HEK293T (cell line): ENCODE results near the gene PXDC1.
"Not testable (repeated sequence)": the region's sequence is repeated elsewhere in the genome, so short reads cannot be mapped to it uniquely, and the experiment has no call there.

Experiments used
- CTCF ChIA-PET: fragments of 350-600 bp; formaldehyde crosslinking; extraction: SDS; loops from one replicate; lab custom pipeline; 2021; ENCODE audit warnings: antibody characterized with exemption, inconsistent platforms; lab: Yijun Ruan, JAX
- POLR2A ChIA-PET: fragments of 350-600 bp; formaldehyde crosslinking; extraction: SDS; loops from one replicate; lab custom pipeline; 2020; ENCODE audit warnings: antibody characterized with exemption, inconsistent platforms; lab: Yijun Ruan, JAX
- DNase-seq: peaks from one replicate; pipeline ENCODE4 v3.0.0; 2012; ENCODE audit warnings: mixed read lengths; ENCODE audit errors: extremely low spot score
- ARNT ChIP-seq: fragments of 450-650 bp; IDR thresholded peaks from 2 replicates; pipeline ENCODE4 v1.6.1; 2017; ENCODE audit warnings: mild to moderate bottlenecking
- BHLHE40 ChIP-seq: fragments of 450-650 bp; IDR thresholded peaks from 2 replicates; pipeline ENCODE4 v1.6.1; 2016; ENCODE audit warnings: mild to moderate bottlenecking, moderate library complexity, borderline replicate concordance
- CTBP1 ChIP-seq: fragments of 450-650 bp; IDR thresholded peaks from 2 replicates; pipeline ENCODE4 v1.6.1; 2016; ENCODE audit warnings: borderline replicate concordance
- ELF4 ChIP-seq: fragments of 450-650 bp; IDR thresholded peaks from 2 replicates; pipeline ENCODE4 v1.6.1; 2017; ENCODE audit warnings: antibody characterized with exemption
- FOXA1 ChIP-seq: fragments of 450-650 bp; IDR thresholded peaks from 2 replicates; pipeline ENCODE4 v1.6.1; 2016; ENCODE audit warnings: mild to moderate bottlenecking
- FOXK2 ChIP-seq: fragments of 450-650 bp; IDR thresholded peaks from 2 replicates; pipeline ENCODE4 v1.6.1; 2016; ENCODE audit warnings: mild to moderate bottlenecking
- FOXM1 ChIP-seq: fragments of 450-650 bp; IDR thresholded peaks from 2 replicates; pipeline ENCODE4 v1.6.1; 2017; ENCODE audit warnings: mild to moderate bottlenecking, borderline replicate concordance
- HDGF ChIP-seq: fragments of 450-650 bp; IDR thresholded peaks from 2 replicates; pipeline ENCODE4 v1.6.1; 2017; ENCODE audit warnings: antibody characterized with exemption, borderline replicate concordance
- L3MBTL2 ChIP-seq: fragments of 450-650 bp; conservative IDR thresholded peaks from 2 replicates; pipeline ENCODE4 v1.6.1; 2016; ENCODE audit warnings: mild to moderate bottlenecking
- LEF1 ChIP-seq: fragments of 450-650 bp; IDR thresholded peaks from 2 replicates; pipeline ENCODE4 v1.6.1; 2017; ENCODE audit warnings: mild to moderate bottlenecking, borderline replicate concordance
- NFRKB ChIP-seq: fragments of 450-650 bp; IDR thresholded peaks from 2 replicates; pipeline ENCODE4 v1.6.1; 2016; ENCODE audit warnings: mild to moderate bottlenecking, moderate library complexity
- SP1 ChIP-seq: fragments of 450-650 bp; IDR thresholded peaks from 2 replicates; pipeline ENCODE4 v1.6.1; 2017
- SUZ12 ChIP-seq: fragments of 450-650 bp; IDR thresholded peaks from 2 replicates; pipeline ENCODE4 v1.6.1; 2016; ENCODE audit warnings: mild to moderate bottlenecking
- TARDBP ChIP-seq: fragments of 450-650 bp; IDR thresholded peaks from 2 replicates; pipeline ENCODE4 v1.6.1; 2016
- ZNF384 ChIP-seq: fragments of 450-650 bp; IDR thresholded peaks from 2 replicates; pipeline ENCODE4 v1.6.1; 2016
- TF ChIP-seq, protein P1 (sequence below): fragments of 450-650 bp; IDR thresholded peaks from 2 replicates; pipeline ENCODE4 v1.6.1; 2016

Gene PXDC1

GRCh38 chr6:3690506-3690905, 61.0 kb downstream of the PXDC1 start:
- CTCF ChIA-PET, result no interaction called here

DNA sequence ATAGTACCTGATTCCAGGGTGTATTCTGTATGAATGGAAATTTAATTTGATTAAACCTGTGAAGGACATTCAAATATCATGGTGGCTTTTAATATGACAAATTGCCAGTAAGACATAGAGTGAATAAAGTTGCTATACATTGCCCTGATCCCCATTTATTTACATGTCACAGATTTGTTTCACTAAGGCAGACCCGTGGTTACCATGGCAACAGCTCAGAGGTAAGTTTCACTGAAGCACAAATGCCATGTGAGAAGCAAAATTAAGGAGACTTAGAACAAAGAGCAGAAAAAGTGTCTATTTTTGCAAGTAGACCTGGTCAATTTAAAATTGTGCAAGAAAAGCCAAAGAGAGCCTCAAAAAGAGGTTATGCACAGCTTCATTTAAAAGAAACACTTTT, 63.7 kb downstream of the PXDC1 start:
- DNase-seq, result no peak
- CTCF ChIA-PET, result no interaction called here
- TF ChIP-seq LEF1, result no peak
- TF ChIP-seq BHLHE40, result no peak
- no peak for TF ChIP-seq TARDBP
- no peak for TF ChIP-seq FOXM1
- TF ChIP-seq SP1, result no peak
- no peak for TF ChIP-seq L3MBTL2
- TF ChIP-seq SUZ12, result no peak
- TF ChIP-seq NFRKB, result no peak
- no peak for TF ChIP-seq HDGF
- TF ChIP-seq ARNT, result no peak
- TF ChIP-seq, protein P1, sequence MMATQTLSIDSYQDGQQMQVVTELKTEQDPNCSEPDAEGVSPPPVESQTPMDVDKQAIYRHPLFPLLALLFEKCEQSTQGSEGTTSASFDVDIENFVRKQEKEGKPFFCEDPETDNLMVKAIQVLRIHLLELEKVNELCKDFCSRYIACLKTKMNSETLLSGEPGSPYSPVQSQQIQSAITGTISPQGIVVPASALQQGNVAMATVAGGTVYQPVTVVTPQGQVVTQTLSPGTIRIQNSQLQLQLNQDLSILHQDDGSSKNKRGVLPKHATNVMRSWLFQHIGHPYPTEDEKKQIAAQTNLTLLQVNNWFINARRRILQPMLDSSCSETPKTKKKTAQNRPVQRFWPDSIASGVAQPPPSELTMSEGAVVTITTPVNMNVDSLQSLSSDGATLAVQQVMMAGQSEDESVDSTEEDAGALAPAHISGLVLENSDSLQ, result no peak
- POLR2A ChIA-PET, result no interaction called here

More at GRCh38 chr6:3690506-3690905, 61.0 kb downstream of the PXDC1 start:
- POLR2A ChIA-PET, result no interaction called here
- no peak for DNase-seq
- no peak for TF ChIP-seq SP1
- no peak for TF ChIP-seq FOXK2
- TF ChIP-seq LEF1, result no peak
- TF ChIP-seq ELF4, result no peak
- no peak for TF ChIP-seq TARDBP
- TF ChIP-seq ARNT, result no peak

- ChIA-PET POLR2A (no interaction called here), CTCF (no interaction called here)
- DNase-seq, result no peak
- TF ChIP-seq HDGF (no peak), BHLHE40 (no peak), L3MBTL2 (no peak), ARNT (no peak), LEF1 (no peak), SP1 (no peak), FOXM1 (no peak), TARDBP (no peak), FOXA1 (no peak), FOXK2 (no peak), ZNF384 (no peak), NFRKB (no peak), SUZ12 (no peak)
- TF ChIP-seq, protein P1, result no peak
Measured at GRCh38 chr6:3683331-3683730, 68.2 kb downstream of the PXDC1 start.

- ChIA-PET CTCF (no interaction called here), POLR2A (no interaction called here)
- no peak for TF ChIP-seq SP1
- no peak for TF ChIP-seq NFRKB
- no peak for TF ChIP-seq L3MBTL2
- TF ChIP-seq BHLHE40, result no peak
- no peak for TF ChIP-seq CTBP1
- no peak for TF ChIP-seq FOXA1
- no peak for TF ChIP-seq FOXM1
- TF ChIP-seq LEF1, result no peak
- TF ChIP-seq ELF4, result no peak
- no peak for TF ChIP-seq FOXK2
- no peak for TF ChIP-seq ARNT
- no peak for TF ChIP-seq ZNF384
- TF ChIP-seq, protein P1, result no peak
- no peak for TF ChIP-seq HDGF
- no peak for TF ChIP-seq SUZ12
- TF ChIP-seq TARDBP, result no peak
- no peak for DNase-seq
Measured at GRCh38 chr6:3678946-3679345, 72.6 kb downstream of the PXDC1 start.

GRCh38 chr6:3677751-3678150, 73.8 kb downstream of the PXDC1 start:
- DNase-seq, POLR2A ChIA-PET: not testable (repeated sequence)
- CTCF ChIA-PET, result interaction anchor here (0.6 kb wide), 1 partner anchor 322 kb away, joined by 5 read pairs; no protein-coding TSS in a partner anchor

DNA sequence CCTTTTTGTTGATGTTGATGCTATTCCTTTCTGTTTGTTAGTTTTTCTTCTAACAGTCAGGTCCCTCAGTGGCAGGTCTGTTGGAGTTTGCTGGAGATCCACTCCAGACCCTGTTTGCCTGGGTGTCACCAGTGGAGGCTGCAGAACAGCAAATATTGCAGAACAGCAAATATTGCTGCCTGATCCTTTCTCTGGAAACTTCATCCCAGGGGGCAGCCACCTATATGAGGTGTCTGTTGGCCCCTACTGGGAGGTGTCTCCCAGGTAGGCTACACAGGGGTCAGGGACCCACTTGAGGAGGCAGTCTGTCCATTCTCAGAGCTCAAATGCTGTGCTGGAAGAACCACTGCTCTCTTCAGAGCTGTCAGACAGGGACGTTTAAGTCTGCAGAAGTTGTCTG, 74.2 kb downstream of the PXDC1 start:
- POLR2A ChIA-PET, DNase-seq: not testable (repeated sequence)
- CTCF ChIA-PET, result interaction anchor here (0.6 kb wide), 1 partner anchor 322 kb away, joined by 5 read pairs; no protein-coding TSS in a partner anchor
